SU-DHL-6 (cell line): Measurements from ENCODE around the gene CAPRIN2.

Experiments
- EZH2phosphoT487 ChIP-seq: fragments of 200-600 bp; sonication (generic), shearing (Covaris generic); conservative IDR thresholded peaks from 2 replicates; pipeline ENCODE4 v1.6.1; 2018; ENCODE audit warnings: mild to moderate bottlenecking, antibody characterized with exemption, low read length, moderate library complexity, mixed read lengths
- TF ChIP-seq, protein P1 (sequence below): fragments of 200-600 bp; sonication (generic); IDR thresholded peaks from one replicate; pipeline ENCODE4 v1.5.1; 2017; ENCODE audit warnings: antibody characterized with exemption, mild to moderate bottlenecking, low read length, moderate library complexity; ENCODE audit not compliant: insufficient read depth, poor library complexity, severe bottlenecking

DNA sequence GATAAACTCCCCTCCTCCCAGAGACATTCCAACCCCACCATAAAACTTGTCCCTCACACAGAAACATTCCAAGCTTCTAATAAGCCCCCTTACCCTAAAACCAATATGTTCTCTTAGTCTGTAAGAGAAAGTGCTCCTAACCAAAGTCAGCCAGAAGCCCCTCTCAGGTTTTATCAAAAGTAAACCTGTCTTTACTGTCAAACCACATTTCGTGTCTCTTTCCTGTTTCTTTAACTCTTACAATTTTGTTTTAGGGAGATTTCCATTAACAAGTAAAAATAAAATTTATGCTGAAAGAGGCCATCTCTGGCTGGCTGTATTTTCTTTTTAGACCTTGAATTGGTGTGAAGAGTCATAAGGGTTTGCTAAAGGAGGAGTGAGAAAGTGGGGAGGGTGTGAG, 29.8 kb upstream of the CAPRIN2 start:
- TF ChIP-seq, protein P1, sequence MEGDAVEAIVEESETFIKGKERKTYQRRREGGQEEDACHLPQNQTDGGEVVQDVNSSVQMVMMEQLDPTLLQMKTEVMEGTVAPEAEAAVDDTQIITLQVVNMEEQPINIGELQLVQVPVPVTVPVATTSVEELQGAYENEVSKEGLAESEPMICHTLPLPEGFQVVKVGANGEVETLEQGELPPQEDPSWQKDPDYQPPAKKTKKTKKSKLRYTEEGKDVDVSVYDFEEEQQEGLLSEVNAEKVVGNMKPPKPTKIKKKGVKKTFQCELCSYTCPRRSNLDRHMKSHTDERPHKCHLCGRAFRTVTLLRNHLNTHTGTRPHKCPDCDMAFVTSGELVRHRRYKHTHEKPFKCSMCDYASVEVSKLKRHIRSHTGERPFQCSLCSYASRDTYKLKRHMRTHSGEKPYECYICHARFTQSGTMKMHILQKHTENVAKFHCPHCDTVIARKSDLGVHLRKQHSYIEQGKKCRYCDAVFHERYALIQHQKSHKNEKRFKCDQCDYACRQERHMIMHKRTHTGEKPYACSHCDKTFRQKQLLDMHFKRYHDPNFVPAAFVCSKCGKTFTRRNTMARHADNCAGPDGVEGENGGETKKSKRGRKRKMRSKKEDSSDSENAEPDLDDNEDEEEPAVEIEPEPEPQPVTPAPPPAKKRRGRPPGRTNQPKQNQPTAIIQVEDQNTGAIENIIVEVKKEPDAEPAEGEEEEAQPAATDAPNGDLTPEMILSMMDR = no peak
- TF ChIP-seq EZH2phosphoT487 = no peak
